Activated CD4-positive, alpha-beta memory T cell treated with anti-CD3 and anti-CD28 coated beads, Interleukin-2, amount 10 ng/mL, durations not matched to agents 7 days and 5 days (primary cell): ENCODE data around the gene DDX27. TPM values are rescaled to one million over a fixed set of nuclear protein-coding genes. Genes with fewer than 3 reads are reported as not detected.
"Not testable (repeated sequence)": the region's sequence is repeated elsewhere in the genome, so short reads cannot be mapped to it uniquely, and the experiment has no call there.

Experiments
- CTCF ChIA-PET: fragments of 350-600 bp; sonication (Branson Sonifier 250); formaldehyde crosslinking; loops from one replicate; lab custom pipeline; 2021; ENCODE audit warnings: antibody characterized with exemption, inconsistent platforms; lab: Charles Lee
- POLR2A ChIA-PET: fragments of 350-600 bp; sonication (Branson Sonifier 250); formaldehyde crosslinking; loops from one replicate; lab custom pipeline; 2021; ENCODE audit warnings: antibody characterized with exemption; lab: Charles Lee
- DNase-seq: peaks from one replicate; pipeline ENCODE4 v3.0.0-alpha.2; 2020
- H3K27ac Mint-ChIP-seq: one replicate; pipeline ENCODE4 v1.8.0; 2021; ENCODE audit warnings: mild to moderate bottlenecking, mixed read lengths
- H3K27me3 Mint-ChIP-seq: one replicate; pipeline ENCODE4 v1.8.0; 2021; ENCODE audit warnings: mixed read lengths
- H3K36me3 Mint-ChIP-seq: one replicate; pipeline ENCODE4 v1.8.0; 2021; ENCODE audit warnings: low read depth, mixed read lengths
- H3K4me1 Mint-ChIP-seq: one replicate; pipeline ENCODE4 v1.8.0; 2021; ENCODE audit warnings: mixed read lengths
- H3K4me3 Mint-ChIP-seq: one replicate; pipeline ENCODE4 v1.8.0; 2021; ENCODE audit warnings: mild to moderate bottlenecking, mixed read lengths
- H3K9me3 Mint-ChIP-seq: one replicate; pipeline ENCODE4 v1.8.0; 2021; ENCODE audit warnings: mixed read lengths
- total RNA-seq, 2 experiments: library from RNA; stranded (reverse); gene quantifications; one replicate each; pipeline ENCODE4 v1.2.3, GENCODE V29; 2021

Gene DDX27, protein sequence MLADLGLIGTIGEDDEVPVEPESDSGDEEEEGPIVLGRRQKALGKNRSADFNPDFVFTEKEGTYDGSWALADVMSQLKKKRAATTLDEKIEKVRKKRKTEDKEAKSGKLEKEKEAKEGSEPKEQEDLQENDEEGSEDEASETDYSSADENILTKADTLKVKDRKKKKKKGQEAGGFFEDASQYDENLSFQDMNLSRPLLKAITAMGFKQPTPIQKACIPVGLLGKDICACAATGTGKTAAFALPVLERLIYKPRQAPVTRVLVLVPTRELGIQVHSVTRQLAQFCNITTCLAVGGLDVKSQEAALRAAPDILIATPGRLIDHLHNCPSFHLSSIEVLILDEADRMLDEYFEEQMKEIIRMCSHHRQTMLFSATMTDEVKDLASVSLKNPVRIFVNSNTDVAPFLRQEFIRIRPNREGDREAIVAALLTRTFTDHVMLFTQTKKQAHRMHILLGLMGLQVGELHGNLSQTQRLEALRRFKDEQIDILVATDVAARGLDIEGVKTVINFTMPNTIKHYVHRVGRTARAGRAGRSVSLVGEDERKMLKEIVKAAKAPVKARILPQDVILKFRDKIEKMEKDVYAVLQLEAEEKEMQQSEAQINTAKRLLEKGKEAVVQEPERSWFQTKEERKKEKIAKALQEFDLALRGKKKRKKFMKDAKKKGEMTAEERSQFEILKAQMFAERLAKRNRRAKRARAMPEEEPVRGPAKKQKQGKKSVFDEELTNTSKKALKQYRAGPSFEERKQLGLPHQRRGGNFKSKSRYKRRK
- 10 to 100 TPM; 32.5 to 34.2 TPM for total RNA-seq

DNA sequence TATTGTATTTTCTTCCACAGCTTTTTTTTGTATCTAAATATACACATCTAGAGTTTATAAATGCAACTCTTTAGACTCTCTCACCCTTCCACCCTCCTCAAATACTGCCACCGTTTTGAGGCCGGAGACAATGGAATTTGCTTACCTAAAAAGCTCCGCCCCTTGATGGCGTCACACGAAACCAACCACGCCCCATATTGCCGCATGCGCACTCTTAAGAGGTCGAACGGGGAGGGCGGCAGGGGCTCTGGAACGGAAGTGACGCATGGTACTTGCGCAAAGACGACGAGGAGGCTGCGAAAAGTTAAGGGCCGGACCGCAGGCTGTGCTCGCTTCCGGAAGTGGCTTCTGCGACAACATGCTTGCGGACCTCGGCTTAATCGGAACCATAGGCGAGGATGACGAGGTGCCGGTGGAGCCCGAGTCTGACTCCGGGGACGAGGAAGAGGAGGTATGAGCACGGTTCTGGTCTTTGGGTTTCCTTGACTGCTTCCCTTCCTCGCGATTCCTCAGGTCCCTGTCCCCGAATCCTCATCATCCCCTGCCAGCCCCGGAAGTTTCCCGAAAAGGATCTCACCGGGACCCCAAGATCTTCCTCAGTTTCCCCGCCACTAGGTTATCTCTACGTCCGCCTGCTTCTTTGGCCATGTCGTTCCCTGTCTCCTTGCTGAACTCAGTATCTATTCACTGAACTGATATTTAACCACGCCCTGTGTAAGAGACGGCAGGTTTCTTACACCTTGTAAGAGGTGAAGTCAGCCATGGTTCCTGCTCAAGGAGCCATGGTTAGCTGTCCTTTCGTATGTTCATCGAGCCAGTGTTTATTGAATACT is at the start of gene DDX27:
Gene DDX27, plus strand, starts transcription at position 326 of the 833 bp plus-strand sequence. Its CDS starts 33 bp downstream, at position 359.
- Mint-ChIP-seq H3K9me3 (no peaks in the 10 kb centered on the region), H3K4me3 (peak within 1 kb of the TSS; percentile 88), H3K36me3 (peaks cover 34% of the 10 kb centered on the region), H3K4me1 (peaks cover 24% of the 10 kb centered on the region), H3K27me3 (no peaks in the 10 kb centered on the region), H3K27ac (peak within 1 kb of the TSS; percentile 93)
- DNase-seq: peak; percentile 98
- ChIA-PET CTCF (interaction anchor here (0.7 to 6.7 kb wide), 12 partner anchors 13 to 1825 kb away, joined by 3 to 156 read pairs (median 4); partner anchors contain the start of gene CSE1L), POLR2A (interaction anchor here (0.7 to 1.8 kb wide), 10 partner anchors 12 to 173 kb away, joined by 3 to 11 read pairs (median 4); partner anchors contain the start of genes CSE1L, STAU1 and ZNFX1)

DNA sequence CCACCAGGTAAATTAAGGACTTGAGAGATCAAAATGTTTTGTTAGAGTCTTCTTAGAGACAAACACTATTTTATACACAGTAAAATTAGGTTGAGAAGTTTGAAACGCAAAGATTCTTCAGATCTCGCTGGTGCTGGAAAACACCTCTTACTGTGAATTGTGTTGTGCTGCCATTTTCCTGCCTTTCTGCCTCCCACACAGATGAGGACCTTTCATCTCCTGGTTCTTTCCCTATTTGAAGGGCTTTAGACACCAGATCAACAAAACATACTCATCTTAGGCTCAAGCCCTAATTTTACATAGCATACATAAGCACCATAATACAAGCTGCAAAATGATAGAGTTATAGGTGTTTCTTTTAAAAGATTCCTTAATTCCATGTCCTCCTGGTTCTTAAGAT is 49.7 kb upstream of the DDX27 start:
- H3K4me3 Mint-ChIP-seq: no peak overlapping the region
- CTCF ChIA-PET: no interaction called here

DNA sequence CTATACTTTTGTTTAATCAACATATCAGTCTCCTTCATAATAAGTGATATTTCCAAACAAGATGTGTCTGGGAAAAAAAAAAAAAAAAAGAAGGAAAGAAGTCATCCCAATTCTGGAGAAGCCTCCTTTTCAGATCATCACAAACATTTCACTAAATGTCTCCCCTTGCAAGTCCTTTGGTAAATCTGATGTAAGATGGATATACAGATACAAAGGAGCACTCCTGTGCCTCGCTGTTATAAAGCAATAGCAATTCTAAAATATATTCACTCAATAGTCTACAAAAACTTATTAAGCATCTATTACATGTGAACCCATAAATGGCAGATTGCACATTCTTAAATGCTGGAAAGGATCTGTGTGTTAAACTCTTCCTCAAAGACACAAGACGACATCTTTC is 48.5 kb upstream of the DDX27 start:
- Mint-ChIP-seq H3K27ac (no peak overlapping the region), H3K4me1 (peaks cover 59% of the 10 kb centered on the region), H3K36me3 (peaks cover 31% of the 10 kb centered on the region), H3K27me3 (no peaks in the 10 kb centered on the region), H3K9me3 (no peaks in the 10 kb centered on the region), H3K4me3 (no peak overlapping the region)
- DNase-seq: no peak
- POLR2A ChIA-PET: no interaction called here
- CTCF ChIA-PET: no interaction called here

More for the DNA sequence above, 49.7 kb upstream of the DDX27 start:
- Mint-ChIP-seq H3K9me3 (no peaks in the 10 kb centered on the region), H3K36me3 (peaks cover 36% of the 10 kb centered on the region), H3K4me1 (peaks cover 61% of the 10 kb centered on the region), H3K27ac (peak overlapping the region; percentile 45), H3K27me3 (no peaks in the 10 kb centered on the region)
- DNase-seq: no peak
- POLR2A ChIA-PET: interaction anchor here (4.3 kb wide), 1 partner anchor 11 kb away, joined by 19 read pairs; no protein-coding TSS in a partner anchor

DNA sequence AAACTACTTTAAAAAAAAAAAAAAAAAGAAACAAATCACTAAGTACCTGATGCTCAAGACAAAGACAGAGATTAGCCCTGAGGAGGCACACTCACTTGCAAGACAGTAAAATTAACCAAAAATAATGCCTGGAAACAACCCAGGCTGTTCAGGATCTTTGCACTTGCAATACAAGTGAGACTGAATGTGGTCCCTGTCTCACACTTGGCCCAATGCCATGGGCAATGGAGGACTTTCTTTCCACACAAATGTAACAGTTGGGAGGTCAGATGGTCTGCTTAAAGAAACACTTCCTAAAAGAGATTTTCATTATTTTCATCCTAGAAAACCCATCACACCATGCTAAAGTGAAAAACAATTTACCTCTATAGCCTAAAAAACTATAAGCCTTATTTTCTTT is 47.3 kb upstream of the DDX27 start:
- DNase-seq: no peak
- ChIA-PET POLR2A (no interaction called here), CTCF (interaction anchor here (0.6 kb wide), 1 partner anchor 64 kb away, joined by 3 read pairs; no protein-coding TSS in a partner anchor)
- Mint-ChIP-seq H3K27ac (no peak overlapping the region), H3K9me3 (no peaks in the 10 kb centered on the region), H3K27me3 (no peaks in the 10 kb centered on the region), H3K4me3 (no peak overlapping the region), H3K36me3 (peaks cover 34% of the 10 kb centered on the region), H3K4me1 (peaks cover 49% of the 10 kb centered on the region)

DNA sequence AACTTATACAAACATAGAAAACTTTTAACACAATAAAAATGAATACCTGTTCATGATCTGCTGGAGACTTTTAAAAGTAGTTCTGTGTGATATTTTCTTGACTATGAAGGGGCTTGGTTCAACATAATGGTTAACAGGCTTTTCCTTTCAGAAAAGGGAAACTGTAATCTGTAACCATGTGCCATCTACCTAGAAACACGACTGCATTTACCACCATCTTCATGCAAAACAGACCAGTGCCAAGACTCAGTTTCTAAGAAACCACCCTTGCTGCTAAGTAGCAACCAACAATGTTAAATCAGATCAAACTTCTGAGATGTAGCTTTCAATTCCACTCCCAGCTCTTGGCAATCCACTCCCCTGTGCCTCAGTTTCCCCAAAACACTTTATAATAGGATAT is 46.8 kb upstream of the DDX27 start:
- H3K36me3 Mint-ChIP-seq: peaks cover 35% of the 10 kb centered on the region
- H3K27ac Mint-ChIP-seq: no peak overlapping the region
- H3K9me3 Mint-ChIP-seq: no peaks in the 10 kb centered on the region
- H3K27me3 Mint-ChIP-seq: no peaks in the 10 kb centered on the region
- DNase-seq: no peak
- POLR2A ChIA-PET: interaction anchor here (1.0 kb wide), 1 partner anchor 9 kb away, joined by 4 read pairs; no protein-coding TSS in a partner anchor
- peaks cover 44% of the 10 kb centered on the region for H3K4me1 Mint-ChIP-seq
- no peak overlapping the region for H3K4me3 Mint-ChIP-seq
- CTCF ChIA-PET: no interaction called here

DNA sequence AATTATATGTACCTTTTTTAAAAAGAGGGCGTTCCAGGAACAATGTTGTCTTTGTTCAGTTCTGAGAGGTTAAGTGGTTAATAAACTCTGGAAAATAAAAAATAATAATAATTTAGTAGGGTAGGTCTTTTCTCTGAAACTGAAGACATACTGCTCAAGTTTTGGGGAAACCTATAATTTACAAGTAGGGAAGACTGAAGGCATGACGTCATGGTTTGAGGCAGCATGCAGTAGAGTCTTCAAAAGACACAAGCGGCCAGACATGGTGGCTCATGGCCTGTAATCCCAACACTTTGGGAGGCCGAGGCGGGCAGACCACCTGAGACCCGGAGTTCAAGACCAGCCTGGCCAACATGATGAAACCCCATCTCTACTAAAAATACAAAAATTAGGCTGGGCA is 45.0 kb upstream of the DDX27 start:
- Mint-ChIP-seq H3K4me3 (no peak overlapping the region), H3K4me1 (peaks cover 30% of the 10 kb centered on the region), H3K27me3 (no peaks in the 10 kb centered on the region), H3K9me3 (no peaks in the 10 kb centered on the region), H3K27ac (no peak overlapping the region), H3K36me3 (peaks cover 42% of the 10 kb centered on the region)
- ChIA-PET POLR2A (no interaction called here), CTCF (interaction anchor here (1.2 kb wide), 2 partner anchors 9 to 43 kb away, joined by 3 read pairs; no protein-coding TSS in a partner anchor)
- no peak for DNase-seq

DNA sequence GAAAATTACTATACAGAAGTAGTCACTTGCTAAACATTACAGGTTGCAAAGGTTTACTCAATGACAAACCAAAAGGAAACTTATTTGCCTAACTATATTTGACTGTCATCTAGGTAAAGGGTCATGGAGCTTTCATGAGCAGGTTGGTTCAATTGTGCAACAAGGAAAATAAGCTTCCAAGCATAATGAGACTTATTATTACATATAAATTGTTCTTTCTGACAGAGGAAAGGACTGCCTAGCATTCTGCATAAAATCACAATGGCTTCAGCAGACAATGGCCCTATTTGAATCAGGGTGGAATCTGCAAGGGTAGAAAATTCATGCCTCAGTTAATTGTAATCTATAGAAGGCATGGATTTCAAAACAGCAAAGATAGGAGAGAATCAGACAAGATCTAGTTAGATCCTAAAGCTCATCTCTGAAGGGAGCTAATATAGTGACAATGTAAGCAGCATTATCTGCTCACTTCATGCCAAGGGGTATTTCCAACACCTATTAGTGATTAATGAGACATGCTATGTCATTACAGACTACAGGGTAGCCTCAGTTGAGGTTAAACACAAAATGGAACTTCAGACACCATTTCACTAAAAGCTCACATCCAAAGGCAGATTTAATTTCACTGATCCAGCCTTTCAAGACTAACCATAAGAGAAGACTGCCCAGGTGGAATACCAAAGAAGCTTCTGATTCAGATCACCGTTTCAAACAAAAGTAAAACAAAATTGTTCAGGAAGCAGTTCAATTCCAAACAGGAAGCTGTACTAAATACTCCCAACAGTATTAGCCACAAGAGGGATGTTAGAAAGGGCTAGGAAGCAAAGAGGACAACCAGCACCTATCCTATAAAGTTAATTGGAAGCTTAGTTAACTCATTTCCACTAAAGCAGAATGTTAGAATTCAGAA is 39.6 kb upstream of the DDX27 start:
- Mint-ChIP-seq H3K4me1 (peaks cover 43% of the 10 kb centered on the region), H3K27ac (no peak overlapping the region), H3K9me3 (no peaks in the 10 kb centered on the region), H3K4me3 (no peak overlapping the region), H3K27me3 (no peaks in the 10 kb centered on the region), H3K36me3 (peaks cover 26% of the 10 kb centered on the region)
- ChIA-PET POLR2A (interaction anchor here (0.6 to 2.9 kb wide), 7 partner anchors 8 to 231 kb away, joined by 3 to 19 read pairs (median 4); partner anchors contain the start of genes CSE1L, DDX27 and STAU1), CTCF (interaction anchor here (0.7 to 2.8 kb wide), 5 partner anchors 12 to 79 kb away, joined by 3 to 17 read pairs (median 5); no protein-coding TSS in a partner anchor)
- DNase-seq: no peak

DNA sequence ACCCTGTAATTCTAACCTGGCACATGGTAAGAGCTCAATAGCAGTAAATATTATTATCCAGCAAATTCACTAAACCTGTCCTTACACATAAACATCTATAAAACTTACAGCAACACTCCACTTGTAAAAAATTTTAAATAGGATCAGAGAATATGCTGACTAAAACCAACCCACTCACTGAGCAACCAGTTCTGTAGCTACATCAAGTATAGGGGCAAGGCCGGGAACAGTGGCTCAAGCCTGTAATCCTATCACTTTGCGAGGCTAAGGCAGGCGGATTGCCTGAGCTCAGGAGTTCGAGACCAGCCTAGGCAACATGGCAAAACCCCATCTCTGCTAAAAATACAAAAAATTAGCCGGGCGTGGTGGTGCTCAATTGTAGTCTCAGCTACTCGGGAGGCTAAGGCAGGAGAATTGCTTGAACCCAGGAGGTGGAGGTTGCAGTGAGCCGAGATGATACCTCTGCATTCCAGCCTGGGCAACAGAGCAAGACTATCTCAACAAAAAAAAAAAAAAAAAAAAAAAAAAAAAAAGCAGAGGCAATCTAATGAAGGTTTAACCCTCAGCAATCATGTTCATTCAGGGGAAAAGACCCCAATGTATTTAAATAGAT is 37.8 kb upstream of the DDX27 start:
- no peak overlapping the region for H3K27ac Mint-ChIP-seq

DNA sequence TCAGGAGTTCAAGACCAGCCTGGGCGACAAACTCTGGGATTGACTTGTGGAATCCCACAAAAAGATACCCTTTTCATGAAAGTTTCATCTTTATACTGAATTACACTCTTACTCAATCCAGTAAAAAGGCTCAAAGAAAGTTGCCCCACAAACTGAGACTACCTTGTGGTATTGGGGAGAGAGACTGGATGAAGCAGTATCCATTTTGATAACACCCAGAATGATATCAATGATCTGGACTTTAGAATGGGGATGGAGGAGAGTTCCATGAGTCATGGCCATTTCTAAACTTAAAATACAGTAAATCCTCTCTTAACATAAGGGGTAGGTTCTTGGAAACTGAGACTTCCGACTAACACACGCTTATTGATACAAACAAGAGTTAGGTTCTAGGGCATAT is 35.8 kb upstream of the DDX27 start:
- H3K27ac Mint-ChIP-seq: no peak overlapping the region
- POLR2A ChIA-PET: interaction anchor here (1.0 to 2.9 kb wide), 3 partner anchors 16 to 137 kb away, joined by 4 to 11 read pairs (median 4); partner anchors contain the start of gene DDX27
- H3K4me3 Mint-ChIP-seq: no peak overlapping the region

More for the DNA sequence above, 37.8 kb upstream of the DDX27 start:
- Mint-ChIP-seq H3K4me1 (peaks cover 57% of the 10 kb centered on the region), H3K4me3 (no peak overlapping the region), H3K9me3 (no peaks in the 10 kb centered on the region), H3K36me3 (peaks cover 34% of the 10 kb centered on the region), H3K27me3 (no peaks in the 10 kb centered on the region)
- POLR2A ChIA-PET: interaction anchor here (1.1 to 2.9 kb wide), 4 partner anchors 8 to 135 kb away, joined by 4 to 19 read pairs (median 6); partner anchors contain the start of gene CSE1L
- CTCF ChIA-PET: interaction anchor here (1.2 to 2.8 kb wide), 4 partner anchors 22 to 48 kb away, joined by 3 to 17 read pairs (median 7); partner anchors contain the start of gene DDX27
- no peak for DNase-seq

DNA sequence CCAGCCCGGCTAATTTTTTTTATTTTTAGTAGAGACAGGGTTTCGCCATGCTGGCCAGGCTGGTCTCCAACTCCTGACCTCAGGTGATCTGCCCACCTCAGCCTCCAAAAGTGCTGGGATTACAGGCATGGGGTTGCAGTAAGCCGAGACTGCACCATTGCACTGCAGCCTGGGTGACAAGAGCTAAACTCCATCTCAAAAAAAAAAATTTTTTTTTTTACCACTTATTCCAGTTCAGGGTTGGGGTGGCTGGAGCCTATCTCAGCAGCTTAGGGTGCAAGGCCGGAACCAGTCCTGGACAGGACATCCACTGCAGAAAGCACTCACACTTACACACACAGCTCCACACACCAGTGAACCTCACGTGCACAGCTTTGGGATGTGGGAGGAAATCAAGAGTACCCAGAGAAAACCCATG is 35.1 kb upstream of the DDX27 start:
- H3K36me3 Mint-ChIP-seq: peaks cover 27% of the 10 kb centered on the region
- DNase-seq, H3K27me3 Mint-ChIP-seq, H3K4me3 Mint-ChIP-seq, H3K9me3 Mint-ChIP-seq, H3K27ac Mint-ChIP-seq: not testable (repeated sequence)
- peaks cover 65% of the 10 kb centered on the region for H3K4me1 Mint-ChIP-seq
- POLR2A ChIA-PET: interaction anchor here (0.8 to 2.9 kb wide), 6 partner anchors 17 to 138 kb away, joined by 3 to 11 read pairs (median 4); partner anchors contain the start of genes CSE1L and DDX27
- CTCF ChIA-PET: interaction anchor here (2.1 to 5.4 kb wide), 3 partner anchors 17 to 51 kb away, joined by 4 to 32 read pairs (median 7); no protein-coding TSS in a partner anchor

More for the DNA sequence above, 35.8 kb upstream of the DDX27 start:
- no peak for DNase-seq
- no peaks in the 10 kb centered on the region for H3K9me3 Mint-ChIP-seq
- peaks cover 62% of the 10 kb centered on the region for H3K4me1 Mint-ChIP-seq
- H3K36me3 Mint-ChIP-seq: peaks cover 27% of the 10 kb centered on the region
- CTCF ChIA-PET: interaction anchor here (1.0 to 5.4 kb wide), 5 partner anchors 10 to 53 kb away, joined by 3 to 32 read pairs (median 5); no protein-coding TSS in a partner anchor
- no peaks in the 10 kb centered on the region for H3K27me3 Mint-ChIP-seq
